Endothelial cell of umbilical vein (primary cell): ENCODE results near the gene SH3RF1. TPM values are rescaled to one million over a fixed set of nuclear protein-coding genes. Genes with fewer than 3 reads are reported as not detected.

ENCODE experiments used
- BruUV-seq: library from RNA; stranded (reverse); fragments of 400-500 nt; replicated peaks from 2 replicates; lab custom pipeline; 2021; lab: Mats Ljungman, UMichigan
- CTCF ChIA-PET: fragments of 300-600, 350-600 bp; sonication (Branson Sonifier 250); formaldehyde crosslinking; loops from one replicate; lab custom pipeline; 2021; ENCODE audit warnings: antibody characterized with exemption, inconsistent platforms; lab: Charles Lee
- POLR2A ChIA-PET: fragments of 300-600, 350-600 bp; sonication (Branson Sonifier 250); formaldehyde crosslinking; loops from one replicate; lab custom pipeline; 2021; ENCODE audit warnings: antibody characterized with exemption, inconsistent platforms; lab: Charles Lee
- DNase-seq: peaks from one replicate; pipeline ENCODE4 v3.0.0-alpha.2; 2011; ENCODE audit warnings: low read depth, low spot score
- FAIRE-seq: peaks from 2 replicates; lab custom pipeline; 2011; peaks lifted over from hg19 to GRCh38; lab: Jason Lieb, UNC
- H2AFZ ChIP-seq: 2 replicates; pipeline ENCODE4 v1.6.0; 2012; ENCODE audit warnings: low read depth, low read length, control low read depth, inconsistent platforms
- H3K27ac ChIP-seq: 2 replicates; pipeline ENCODE4 v1.5.1; 2011; ENCODE audit warnings: low read depth, mild to moderate bottlenecking, control low read depth, low read length, moderate library complexity; ENCODE audit not compliant: insufficient read depth
- H3K27me3 ChIP-seq, 2 experiments: 2 replicates each; pipeline versions ENCODE4 v1.6.0 to v1.6.1; 2011; ENCODE audit warnings: low read length in 2 of 2, mixed read lengths in 1 of 2; ENCODE audit not compliant: control insufficient read depth in 2 of 2, insufficient read depth in 2 of 2
- H3K36me3 ChIP-seq, 2 experiments: 2 replicates in 1 of 2; 3 replicates in 1 of 2; pipeline ENCODE4 v1.5.1; 2011; ENCODE audit warnings: low read length in 2 of 2, mild to moderate bottlenecking in 1 of 2, moderate library complexity in 1 of 2; ENCODE audit not compliant: control insufficient read depth in 2 of 2, insufficient read depth in 2 of 2; ENCODE audit errors: extremely low read depth in 1 of 2
- H3K4me1 ChIP-seq: 3 replicates; pipeline ENCODE4 v1.5.1; 2011; ENCODE audit warnings: mild to moderate bottlenecking, low read length; ENCODE audit not compliant: control insufficient read depth, insufficient read depth; ENCODE audit errors: extremely low read depth
- H3K4me2 ChIP-seq: 2 replicates; pipeline ENCODE4 v1.6.1; 2011; ENCODE audit warnings: low read length, control low read depth, mixed read lengths; ENCODE audit not compliant: insufficient read depth
- H3K4me3 ChIP-seq, 3 experiments: fragments of 200-600 bp in 1 of 3; sonication (generic), shearing (Covaris generic) in 1 of 3; replicated peaks in 1 of 3; 2 replicates each; pipeline ENCODE4 v1.5.1; 2011 to 2016; ENCODE audit warnings: control low read depth in 3 of 3, low read length in 3 of 3, mild to moderate bottlenecking in 2 of 3, inconsistent platforms in 1 of 3, low read depth in 1 of 3, moderate library complexity in 1 of 3; ENCODE audit not compliant: insufficient read depth in 1 of 3
- H3K79me2 ChIP-seq: 2 replicates; pipeline ENCODE4 v1.6.0; 2012; ENCODE audit warnings: low read length, inconsistent platforms; ENCODE audit not compliant: control insufficient read depth, insufficient read depth
- H3K9ac ChIP-seq: replicated peaks from 2 replicates; pipeline ENCODE3; 2011; ENCODE audit warnings: low read length, control low read depth; ENCODE audit not compliant: insufficient read depth; ENCODE audit errors: extremely low read depth
- H3K9me1 ChIP-seq: replicated peaks from 3 replicates; pipeline ENCODE4 v1.6.0; 2011; ENCODE audit warnings: mild to moderate bottlenecking, low read length; ENCODE audit not compliant: control insufficient read depth, insufficient read depth; ENCODE audit errors: extremely low read depth
- H3K9me3 ChIP-seq: replicated peaks from 2 replicates; pipeline ENCODE4 v1.5.1; 2012; ENCODE audit warnings: low read length, inconsistent platforms; ENCODE audit not compliant: control insufficient read depth, insufficient read depth
- H4K20me1 ChIP-seq: replicated peaks from 2 replicates; pipeline ENCODE3; 2011; ENCODE audit warnings: mild to moderate bottlenecking, low read length; ENCODE audit not compliant: control insufficient read depth, insufficient read depth; ENCODE audit errors: extremely low read depth
- CTCF ChIP-seq, 2 donors: IDR thresholded peaks; 1 replicate in 1 of 2; 2 replicates in 1 of 2; pipeline ENCODE4 v1.5.1; 2011; ENCODE audit warnings: low read length in 2 of 2, mild to moderate bottlenecking in 2 of 2, moderate library complexity in 2 of 2, control low read depth in 1 of 2, inconsistent platforms in 1 of 2, low read depth in 1 of 2; ENCODE audit not compliant: insufficient read depth in 1 of 2; ENCODE audit errors: extremely low read depth in 1 of 2
- EZH2 ChIP-seq: IDR thresholded peaks from 2 replicates; pipeline ENCODE4 v1.6.1; 2012; ENCODE audit warnings: borderline replicate concordance, low read depth, mild to moderate bottlenecking, moderate library complexity, low read length, inconsistent platforms; ENCODE audit not compliant: severe bottlenecking
- FOS ChIP-seq: IDR thresholded peaks from 2 replicates; pipeline ENCODE4 v1.6.1; 2011; ENCODE audit warnings: mild to moderate bottlenecking, low read length, moderate library complexity, borderline replicate concordance; ENCODE audit not compliant: insufficient read depth
- GATA2 ChIP-seq: IDR thresholded peaks from 2 replicates; pipeline ENCODE4 v1.7.0; 2011; ENCODE audit warnings: low read depth, mild to moderate bottlenecking, moderate library complexity, mixed read lengths, low read length; ENCODE audit not compliant: insufficient read length, insufficient read depth
- MYC ChIP-seq: IDR thresholded peaks from one replicate; pipeline ENCODE4 v1.6.1; 2011; ENCODE audit warnings: mild to moderate bottlenecking, low read depth, low read length
- POLR2A ChIP-seq: IDR thresholded peaks from 2 replicates; pipeline ENCODE4 v1.6.1; 2012; ENCODE audit warnings: low read depth, mild to moderate bottlenecking, control low read depth, low read length
- POLR2AphosphoS5 ChIP-seq: IDR thresholded peaks from 2 replicates; pipeline ENCODE4 v1.6.1; 2012; ENCODE audit warnings: low read depth, mild to moderate bottlenecking, control low read depth, low read length, moderate library complexity; ENCODE audit not compliant: insufficient read depth
- dilution Hi-C: fragments of 300-500 bp; cut with MboI; formaldehyde crosslinking; loops from one replicate; pipeline ENCODE4 v1.15.0; 2019; ENCODE audit warnings: low sequenced_read_pairs; ENCODE audit not compliant: extremely low pct_ligation_motif_present
- intact Hi-C: fragments of 100-400 bp; cut with micrococcal nuclease; formaldehyde crosslinking; loops from one replicate; pipeline ENCODE4 v1.10.0; 2022
- polyA plus RNA-seq, 4 experiments: library from polyadenylated mRNA; depleted of rRNA in 3 of 4; stranded (reverse) in 3 of 4; unstranded in 1 of 4; fragments of >200 nt; gene quantifications; 2 replicates each; pipeline versions ENCODE4 v1.2.1 to v1.2.3, GENCODE V29; 2011 to 2012; ENCODE audit warnings: missing spikeins in 1 of 4
- total RNA-seq: library from RNA; stranded (reverse); gene quantifications from 2 replicates; pipeline ENCODE4 v1.2.3, GENCODE V29; 2021
- TF ChIP-seq, protein P1 (sequence below): IDR thresholded peaks from 2 replicates; pipeline ENCODE4 v1.6.1; 2011; ENCODE audit not compliant: insufficient read depth, insufficient read length

SH3RF1 gene
- total and polyA plus RNA-seq, 2 donors (not counting 3 experiments of a cell fraction or from before 2014, with no cell fraction given): 16.2 to 24.9 TPM

DNA sequence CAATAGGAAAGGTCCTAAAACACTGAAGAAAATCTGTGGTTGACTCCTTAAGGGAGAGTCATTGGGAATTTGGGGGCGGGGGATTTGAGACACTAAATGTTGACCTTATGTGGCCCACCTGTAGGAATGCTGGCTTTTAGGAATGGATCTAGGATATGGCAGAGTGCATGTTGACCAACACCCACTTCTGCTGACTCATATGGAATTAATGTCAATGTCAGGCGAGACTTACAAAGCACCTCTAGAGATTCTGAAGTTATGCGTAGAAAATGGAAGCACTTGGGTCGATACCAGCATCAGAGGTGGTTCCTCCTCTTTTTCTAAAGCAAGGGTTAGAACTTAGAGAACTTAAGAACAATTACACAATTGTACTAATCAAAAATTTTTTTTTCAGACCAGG, 160.1 kb downstream of the SH3RF1 start:
- Histone ChIP-seq H3K27me3 (no peaks in the 10 kb centered on the region), H3K79me2 (peaks cover 8% of the 10 kb centered on the region), H3K27ac (no peak overlapping the region), H3K9me1 (no peaks in the 10 kb centered on the region), H3K9ac (no peak overlapping the region), H3K36me3 (peaks cover 9 to 17% of the 10 kb centered on the region in 2 experiments), H3K4me2 (no peak overlapping the region), H2AFZ (no peak overlapping the region), H4K20me1 (no peaks in the 10 kb centered on the region), H3K9me3 (no peaks in the 10 kb centered on the region), H3K4me1 (peaks cover 7% of the 10 kb centered on the region), H3K4me3 (no peak overlapping the region)
- BruUV-seq: no TSS peak
- dilution Hi-C loops: no loop called here
- no peak for TF ChIP-seq MYC
- no peak for TF ChIP-seq FOS
- TF ChIP-seq, protein P1, sequence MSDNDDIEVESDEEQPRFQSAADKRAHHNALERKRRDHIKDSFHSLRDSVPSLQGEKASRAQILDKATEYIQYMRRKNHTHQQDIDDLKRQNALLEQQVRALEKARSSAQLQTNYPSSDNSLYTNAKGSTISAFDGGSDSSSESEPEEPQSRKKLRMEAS: no peak
- TF ChIP-seq POLR2AphosphoS5: no peak
- no peak for TF ChIP-seq POLR2A
- no peak for TF ChIP-seq EZH2
- no peak for TF ChIP-seq GATA2
- TF ChIP-seq CTCF (IDR thresholded peaks at IDR 0.05; ENCODE audit: extremely low read depth in 1 of 2, insufficient read depth in 1 of 2, low read depth in 1 of 2, low read length in 2 of 2): no peak
- DNase-seq (no peak), FAIRE-seq (no peak)
- ChIA-PET CTCF (no interaction called here), POLR2A (no interaction called here)
- intact Hi-C loops: no loop called here
